ENCODE data around the gene ARHGEF39. TPM values are rescaled to one million over a fixed set of nuclear protein-coding genes. Genes with fewer than 3 reads are reported as not detected.

The ARHGEF39 gene
- total RNA-seq, 1 donor from 2014 or later: 28.0 TPM

GRCh38 chr9:35653611-35654010, 11.4 kb downstream of the ARHGEF39 start:
- H3K27ac Mint-ChIP-seq (ENCODE audit: unreplicated experiment): no peak overlapping the region
- no peak for TF ChIP-seq CTCF (conservative IDR thresholded peaks at IDR 0.05)
- peaks cover 3% of the 10 kb centered on the region for H3K36me3 Mint-ChIP-seq (ENCODE audit: low read depth)
- peaks cover 3% of the 10 kb centered on the region for H3K9me3 Mint-ChIP-seq
- H3K4me3 Mint-ChIP-seq: no peak overlapping the region
- DNase-seq (ENCODE audit: low read depth, low spot score): no peak
- H3K27me3 Mint-ChIP-seq (ENCODE audit: low read depth): peaks cover 14% of the 10 kb centered on the region
- peaks cover 20% of the 10 kb centered on the region for H3K4me1 Mint-ChIP-seq

GRCh38 chr9:35652829-35653209, 12.2 kb downstream of the ARHGEF39 start:
- Mint-ChIP-seq H3K9me3 (peaks cover 1% of the 10 kb centered on the region), H3K36me3 (ENCODE audit: low read depth) (peaks cover 2% of the 10 kb centered on the region), H3K27me3 (ENCODE audit: low read depth) (peaks cover 14% of the 10 kb centered on the region), H3K27ac (ENCODE audit: unreplicated experiment) (no peak overlapping the region), H3K4me3 (no peak overlapping the region), H3K4me1 (peaks cover 25% of the 10 kb centered on the region)
- no peak for DNase-seq (ENCODE audit: low read depth, low spot score)
- TF ChIP-seq CTCF (conservative IDR thresholded peaks at IDR 0.05): no peak

- TF ChIP-seq CTCF (conservative IDR thresholded peaks at IDR 0.05): no peak
- no peak overlapping the region for H3K27ac Mint-ChIP-seq (ENCODE audit: unreplicated experiment)
- H3K27me3 Mint-ChIP-seq (ENCODE audit: low read depth): peaks cover 9% of the 10 kb centered on the region
- H3K36me3 Mint-ChIP-seq (ENCODE audit: low read depth): no peaks in the 10 kb centered on the region
- H3K9me3 Mint-ChIP-seq: no peaks in the 10 kb centered on the region
- DNase-seq (ENCODE audit: low read depth, low spot score): no peak
- H3K4me3 Mint-ChIP-seq: peak overlapping the region; percentile 47
- H3K4me1 Mint-ChIP-seq: peaks cover 25% of the 10 kb centered on the region
Measured at GRCh38 chr9:35651956-35652828, 12.8 kb downstream of the ARHGEF39 start.

- H3K36me3 Mint-ChIP-seq (ENCODE audit: low read depth): no peaks in the 10 kb centered on the region
- H3K4me1 Mint-ChIP-seq: peaks cover 26% of the 10 kb centered on the region
- H3K9me3 Mint-ChIP-seq: no peaks in the 10 kb centered on the region
- peak within 1 kb of the TSS; percentile 47 for H3K4me3 Mint-ChIP-seq
- no peak within 1 kb of the TSS for H3K27ac Mint-ChIP-seq (ENCODE audit: unreplicated experiment)
- H3K27me3 Mint-ChIP-seq (ENCODE audit: low read depth): peaks cover 7% of the 10 kb centered on the region
- TF ChIP-seq CTCF (conservative IDR thresholded peaks at IDR 0.05): no peak
- no peak for DNase-seq (ENCODE audit: low read depth, low spot score)
Measured at GRCh38 chr9:35650341-35651158, 14.4 kb downstream of the ARHGEF39 start, which contains the start of gene SIT1. Gene SIT1, minus strand, starts transcription at chr9:35650931. Its CDS starts 78 bp downstream, at chr9:35650853.

- H3K27me3 Mint-ChIP-seq (ENCODE audit: low read depth): peaks cover 7% of the 10 kb centered on the region
- no peaks in the 10 kb centered on the region for H3K9me3 Mint-ChIP-seq
- H3K36me3 Mint-ChIP-seq (ENCODE audit: low read depth): no peaks in the 10 kb centered on the region
- TF ChIP-seq CTCF (conservative IDR thresholded peaks at IDR 0.05): no peak
- H3K27ac Mint-ChIP-seq (ENCODE audit: unreplicated experiment): no peak overlapping the region
- H3K4me1 Mint-ChIP-seq: peaks cover 26% of the 10 kb centered on the region
- no peak for DNase-seq (ENCODE audit: low read depth, low spot score)
- H3K4me3 Mint-ChIP-seq: peak overlapping the region; percentile 12
Measured at GRCh38 chr9:35649431-35650340, 15.3 kb downstream of the ARHGEF39 start.
